Erythroblast (primary cell): ENCODE results near the gene DSG4.

Experiments
- GATA1 ChIP-seq: IDR thresholded peaks from 2 replicates; pipeline ENCODE4 v1.6.1; 2011; ENCODE audit warnings: low read depth, mild to moderate bottlenecking, control low read depth, low read length, moderate library complexity
- POLR2A ChIP-seq: IDR thresholded peaks from 2 replicates; pipeline ENCODE4 v1.6.1; 2011; ENCODE audit warnings: mild to moderate bottlenecking, low read length

DNA sequence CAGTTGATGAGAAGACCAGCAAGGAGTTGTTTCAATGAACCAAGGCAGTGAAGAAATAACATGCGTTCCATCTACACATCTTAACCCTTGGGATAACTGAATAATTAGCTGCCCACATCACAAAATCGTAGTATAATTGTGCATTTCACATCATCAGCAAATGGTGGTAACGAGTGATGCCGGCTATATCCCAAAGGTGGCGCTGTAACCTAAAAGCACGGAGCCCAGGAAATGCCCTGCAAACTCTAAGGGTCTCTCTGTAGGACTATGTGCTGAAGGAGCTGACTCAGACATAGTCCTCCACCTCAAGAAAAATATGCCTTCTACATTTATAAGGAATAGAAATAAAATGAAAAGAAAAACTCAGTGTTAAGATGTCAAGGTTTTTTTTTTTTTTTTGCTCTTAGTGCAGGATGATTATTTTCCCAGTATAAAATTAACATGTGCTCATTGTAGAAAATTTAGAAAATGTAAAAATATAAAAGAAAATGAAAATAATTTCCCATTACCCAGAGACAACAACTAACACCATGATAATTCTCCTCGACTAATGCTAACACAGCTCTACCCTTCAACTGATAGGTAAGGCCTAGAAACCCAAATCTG, 47.9 kb downstream of the DSG4 start:
- TF ChIP-seq POLR2A (no peak), GATA1 (no peak)
